SJSA1 (cell line): ENCODE measurements around the gene BAAT. TPM values are rescaled to one million over a fixed set of nuclear protein-coding genes. Genes with fewer than 3 reads are reported as not detected.

Source experiments
- DNase-seq, 2 experiments: peaks; one replicate each; pipeline ENCODE4 v3.0.0-alpha.2; 2015 to 2020; ENCODE audit warnings: low spot score in 2 of 2, low read depth in 1 of 2
- H3K27ac ChIP-seq: fragments of 250-450 bp; sonication (Bioruptor Pico); 2 replicates; pipeline ENCODE4 v1.5.1; 2020; ENCODE audit warnings: mild to moderate bottlenecking, moderate library complexity
- H3K27me3 ChIP-seq: fragments of 250-450 bp; sonication (Bioruptor Pico); replicated peaks from 2 replicates; pipeline ENCODE4 v1.5.1; 2020; ENCODE audit warnings: mild to moderate bottlenecking, moderate library complexity
- H3K36me3 ChIP-seq: fragments of 250-450 bp; sonication (Bioruptor Pico); 2 replicates; pipeline ENCODE4 v1.5.1; 2020; ENCODE audit warnings: mild to moderate bottlenecking
- H3K4me1 ChIP-seq: fragments of 250-450 bp; sonication (Bioruptor Pico); replicated peaks from 2 replicates; pipeline ENCODE4 v1.6.1; 2021; ENCODE audit warnings: mild to moderate bottlenecking
- H3K4me3 ChIP-seq: fragments of 250-450 bp; sonication (Bioruptor Pico); 2 replicates; pipeline ENCODE4 v1.5.1; 2020; ENCODE audit warnings: mild to moderate bottlenecking
- H3K9me3 ChIP-seq: fragments of 250-450 bp; sonication (Bioruptor Pico); replicated peaks from 2 replicates; pipeline ENCODE4 v1.5.1; 2020; ENCODE audit warnings: mild to moderate bottlenecking
- total RNA-seq: library from RNA; depleted of rRNA; stranded (reverse); fragments of >200 nt; shearing (Covaris generic); gene quantifications from 2 replicates; pipeline ENCODE4 v1.2.3, GENCODE V29; 2014

BAAT gene
- total RNA-seq, 1 experiment from 2014 or later, result not detected

DNA sequence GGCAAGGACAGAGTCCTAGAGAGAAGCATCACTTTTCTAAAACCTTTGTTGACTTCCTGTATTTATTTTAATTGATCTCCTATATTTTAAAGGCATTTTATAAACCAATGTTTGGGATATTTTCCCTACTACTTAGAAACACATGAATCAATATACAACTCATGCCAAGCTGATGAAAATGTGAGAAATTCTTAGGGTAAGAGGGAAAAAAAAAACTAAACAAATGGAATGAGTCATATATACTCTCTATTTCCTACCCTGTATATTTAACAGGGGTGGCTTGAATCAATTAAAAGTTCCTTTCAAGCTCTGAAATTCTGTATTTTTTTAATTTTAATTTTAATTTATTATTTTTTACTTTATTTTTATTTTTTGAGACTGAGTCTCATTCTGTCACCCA, 19.6 kb downstream of the BAAT start:
- H3K27me3 ChIP-seq, result no peaks in the 10 kb centered on the region
- DNase-seq, result no peak
- peaks cover 28% of the 10 kb centered on the region for H3K4me1 ChIP-seq
- no peaks in the 10 kb centered on the region for H3K36me3 ChIP-seq
- no peaks in the 10 kb centered on the region for H3K9me3 ChIP-seq
- H3K4me3 ChIP-seq, result no peak overlapping the region
- H3K27ac ChIP-seq, result peak overlapping the region; percentile 37; the same call in 1 of the 2 replicates

DNA sequence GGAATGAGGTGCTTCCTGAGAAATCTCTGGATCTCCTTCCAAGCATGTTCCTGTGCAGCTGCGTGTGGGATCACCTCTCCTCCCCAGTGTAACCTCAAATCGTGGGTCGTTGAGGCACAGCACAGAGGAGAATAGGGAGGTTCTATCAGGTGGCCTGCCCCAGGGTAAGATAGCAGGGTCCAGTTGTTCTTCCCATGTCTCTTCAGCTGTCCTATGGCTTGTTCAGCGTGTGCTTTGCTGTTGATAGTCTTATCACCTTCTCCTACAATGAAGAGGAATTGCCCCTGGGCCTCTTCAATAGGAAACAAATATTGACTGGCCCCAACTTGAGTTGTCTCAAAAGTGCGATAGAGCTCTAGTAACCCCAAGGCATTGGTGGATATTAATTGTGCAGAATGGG, 22.4 kb downstream of the BAAT start:
- DNase-seq, result no peak
- H3K27ac ChIP-seq, result no peak overlapping the region
- no peak overlapping the region for H3K4me3 ChIP-seq
- no peaks in the 10 kb centered on the region for H3K9me3 ChIP-seq
- H3K36me3 ChIP-seq, result no peaks in the 10 kb centered on the region
- peaks cover 18% of the 10 kb centered on the region for H3K4me1 ChIP-seq
- no peaks in the 10 kb centered on the region for H3K27me3 ChIP-seq

DNA sequence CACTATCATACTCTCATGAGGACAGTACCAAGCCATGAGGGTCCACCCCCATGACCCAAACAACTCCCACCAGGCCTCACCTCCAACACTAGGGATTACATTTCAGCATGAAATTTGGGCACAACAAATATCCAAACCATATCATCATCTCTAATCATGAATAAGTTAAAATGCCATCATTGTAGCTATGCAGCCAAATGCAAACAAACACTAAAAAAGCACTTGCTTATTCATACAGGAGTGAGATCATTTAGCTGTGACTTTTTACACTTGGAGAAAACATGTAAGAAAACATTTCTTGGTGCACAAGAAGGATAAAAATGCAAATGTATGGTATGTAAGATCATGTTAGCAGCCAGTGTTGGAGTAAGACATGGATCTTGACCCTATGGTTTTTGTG, 24.2 kb downstream of the BAAT start:
- Histone ChIP-seq H3K4me1 (peaks cover 10% of the 10 kb centered on the region), H3K4me3 (no peak overlapping the region), H3K27ac (no peak overlapping the region), H3K36me3 (no peaks in the 10 kb centered on the region), H3K27me3 (no peaks in the 10 kb centered on the region), H3K9me3 (no peaks in the 10 kb centered on the region)
- no peak for DNase-seq

DNA sequence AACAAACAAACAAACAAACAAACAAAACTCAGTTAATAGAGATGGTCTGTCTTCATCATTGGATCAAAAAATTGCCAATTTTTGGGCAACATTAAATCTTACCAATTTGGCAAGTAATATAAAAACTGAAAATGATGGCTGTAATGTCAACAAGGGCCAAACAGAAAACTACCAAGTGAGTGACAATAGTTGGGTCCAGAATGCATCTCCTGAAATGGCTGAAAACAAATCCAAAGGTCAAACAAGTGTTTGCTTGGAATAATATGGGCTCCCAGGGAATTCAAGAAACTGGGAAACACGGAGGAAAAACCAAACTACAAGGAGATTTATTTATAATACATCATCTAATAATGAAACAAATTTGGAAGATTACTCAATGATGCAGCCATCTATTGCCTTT, 25.1 kb downstream of the BAAT start:
- Histone ChIP-seq H3K36me3 (no peaks in the 10 kb centered on the region), H3K4me3 (no peak overlapping the region), H3K27ac (no peak overlapping the region), H3K4me1 (peaks cover 3% of the 10 kb centered on the region), H3K9me3 (no peaks in the 10 kb centered on the region), H3K27me3 (no peaks in the 10 kb centered on the region)
- no peak for DNase-seq

DNA sequence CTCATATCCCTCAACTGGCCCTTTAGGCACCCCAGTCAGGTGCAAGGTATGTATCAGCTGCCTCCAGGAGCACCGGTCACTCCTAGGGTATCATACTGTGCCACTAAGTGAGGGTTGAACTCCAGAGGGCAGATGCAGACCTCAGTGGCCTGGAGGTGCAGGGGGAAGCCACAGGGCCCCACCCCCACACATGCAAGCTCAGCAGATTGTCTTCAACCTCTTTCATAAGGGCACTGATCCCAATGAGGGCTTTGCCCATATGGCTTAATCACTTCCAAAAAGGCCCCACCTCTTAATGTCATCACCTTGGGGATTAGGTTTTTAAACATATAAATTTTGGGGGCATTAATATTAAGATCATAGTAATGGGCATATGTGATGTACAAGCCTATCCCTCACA, 28.2 kb downstream of the BAAT start:
- no peaks in the 10 kb centered on the region for H3K36me3 ChIP-seq
- H3K27ac ChIP-seq, result no peak overlapping the region
- no peak for DNase-seq
- H3K9me3 ChIP-seq, result no peaks in the 10 kb centered on the region
- H3K27me3 ChIP-seq, result no peaks in the 10 kb centered on the region
- no peak overlapping the region for H3K4me3 ChIP-seq
- H3K4me1 ChIP-seq, result no peaks in the 10 kb centered on the region

DNA sequence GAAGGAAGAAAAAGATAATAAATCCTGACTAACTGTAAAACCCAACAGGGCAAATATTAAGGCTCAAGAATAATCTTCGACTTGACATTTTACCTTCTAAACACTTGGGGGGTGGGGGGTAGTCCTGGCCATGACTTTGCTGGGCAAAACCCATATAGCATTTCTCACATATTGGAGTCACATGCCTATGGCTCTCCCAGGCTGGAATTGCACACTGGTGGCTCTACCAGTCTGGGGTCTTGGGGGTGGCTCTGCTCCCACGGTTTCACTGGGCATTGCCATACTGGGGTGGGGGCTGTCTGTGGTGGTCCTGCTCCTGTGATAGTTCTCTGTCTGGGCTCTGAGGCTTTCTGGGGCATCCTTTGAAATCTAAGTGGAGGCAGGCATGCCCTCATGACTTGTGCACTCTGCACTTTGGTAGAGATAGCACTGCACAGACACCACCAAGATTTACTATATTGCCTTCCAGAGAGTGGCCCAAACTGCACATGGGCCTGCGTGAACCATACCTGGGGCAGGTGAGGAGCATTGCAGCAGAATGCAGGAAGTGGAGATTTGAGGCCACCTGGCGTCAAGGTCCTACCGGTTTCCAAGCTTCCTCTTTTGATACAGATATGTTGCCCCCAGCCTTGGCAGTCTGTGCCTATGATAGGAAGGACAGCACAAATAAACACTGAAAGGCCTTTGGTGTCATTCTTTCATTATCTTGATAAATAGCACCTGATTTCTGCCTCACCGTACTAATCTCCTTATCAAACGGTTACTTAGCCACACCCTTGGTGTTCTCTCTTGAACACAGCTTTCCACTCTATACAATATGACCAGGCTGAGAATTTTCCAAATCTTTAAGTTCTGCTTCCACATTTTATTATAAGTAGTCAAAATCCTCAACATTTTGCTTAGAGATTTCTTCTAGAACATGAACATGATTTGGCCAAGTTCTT, 29.8 kb downstream of the BAAT start:
- no peaks in the 10 kb centered on the region for H3K9me3 ChIP-seq

DNA sequence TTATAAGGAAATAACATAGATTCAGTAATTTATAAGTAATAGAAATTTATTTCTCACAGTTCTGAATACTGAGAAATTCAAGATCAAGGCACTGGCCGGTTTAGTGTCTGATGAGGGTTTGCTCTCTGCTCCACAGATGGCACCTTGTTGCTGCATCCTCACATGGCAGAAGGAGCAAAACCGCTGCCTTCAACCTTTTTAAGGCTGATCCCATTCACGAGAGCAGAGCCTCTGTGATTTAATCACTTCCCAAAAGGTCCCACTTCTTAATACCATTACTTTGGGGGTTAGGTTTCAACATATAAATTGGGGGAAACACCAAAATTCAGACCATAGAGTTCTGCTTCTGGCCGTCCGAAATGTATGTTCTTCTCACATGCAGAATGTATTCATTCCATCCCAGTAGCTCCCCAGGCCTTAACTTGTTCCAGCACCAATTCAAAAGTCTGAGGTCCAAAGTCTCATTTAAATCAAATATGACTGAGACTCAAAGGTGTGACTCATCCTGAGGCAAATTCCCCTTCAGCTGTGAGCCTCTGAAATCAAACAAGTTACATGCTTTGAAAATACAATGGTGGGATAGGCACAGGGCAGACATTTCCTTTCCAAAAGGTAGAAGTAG, 30.6 kb downstream of the BAAT start:
- no peaks in the 10 kb centered on the region for H3K9me3 ChIP-seq
- H3K27me3 ChIP-seq, result no peaks in the 10 kb centered on the region
- H3K36me3 ChIP-seq, result no peaks in the 10 kb centered on the region
- no peak for DNase-seq
- no peaks in the 10 kb centered on the region for H3K4me1 ChIP-seq
- H3K4me3 ChIP-seq, result no peak overlapping the region
- H3K27ac ChIP-seq, result no peak overlapping the region

More for the DNA sequence above, 29.8 kb downstream of the BAAT start:
- Histone ChIP-seq H3K4me3 (no peak overlapping the region), H3K27ac (no peak overlapping the region), H3K36me3 (no peaks in the 10 kb centered on the region), H3K4me1 (no peaks in the 10 kb centered on the region), H3K27me3 (no peaks in the 10 kb centered on the region)
- no peak for DNase-seq

DNA sequence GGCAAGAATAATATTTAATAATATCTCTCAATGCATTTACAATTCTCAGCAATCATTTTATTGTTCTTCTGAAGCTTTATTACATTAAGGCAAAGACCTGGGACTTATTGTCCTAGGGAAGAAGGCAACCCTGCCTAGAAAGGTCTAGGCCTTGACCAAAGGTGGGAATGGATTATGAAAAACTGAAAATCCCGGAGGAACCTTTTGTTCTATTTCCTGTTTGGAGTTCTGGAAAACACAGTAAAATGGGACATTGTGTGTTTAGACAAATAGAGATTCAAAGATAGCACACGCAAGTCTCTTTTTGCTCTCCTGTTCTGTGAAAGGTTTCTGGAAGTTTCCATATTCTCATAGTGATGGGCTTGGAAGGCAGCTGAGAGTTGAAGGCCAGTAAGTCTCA, 31.1 kb downstream of the BAAT start:
- Histone ChIP-seq H3K36me3 (no peaks in the 10 kb centered on the region), H3K4me1 (no peaks in the 10 kb centered on the region), H3K27ac (no peak overlapping the region), H3K9me3 (no peaks in the 10 kb centered on the region), H3K27me3 (no peaks in the 10 kb centered on the region), H3K4me3 (no peak overlapping the region)
- DNase-seq, result no peak

DNA sequence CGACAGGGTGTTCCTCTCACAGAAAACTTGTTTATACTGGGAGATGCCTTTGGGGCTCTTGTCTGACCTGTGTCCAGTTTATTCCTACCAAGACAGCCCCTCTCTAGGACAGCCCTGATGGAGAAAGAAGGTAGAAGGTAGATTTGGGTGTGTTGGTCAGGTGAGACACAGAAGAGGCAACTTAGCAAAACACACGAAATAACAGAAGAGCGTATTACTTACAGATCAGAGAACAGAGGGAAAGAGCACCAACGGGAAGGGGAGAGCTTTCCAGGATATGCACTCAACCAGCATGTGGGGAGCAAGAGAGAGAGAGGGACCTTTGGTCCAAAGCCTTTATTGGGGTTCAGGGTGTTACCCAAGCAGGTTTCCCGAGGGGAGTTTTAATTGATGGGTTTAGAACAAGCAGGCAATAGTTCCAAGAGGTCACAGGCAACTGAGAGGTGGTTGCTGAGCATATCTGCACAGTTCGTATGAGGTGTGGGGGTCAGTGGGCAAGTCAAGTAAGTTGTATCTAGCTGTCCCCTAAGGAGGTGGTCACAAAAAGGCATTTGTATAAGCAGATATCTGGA, 31.8 kb downstream of the BAAT start:
- H3K27ac ChIP-seq, result no peak overlapping the region
- H3K4me1 ChIP-seq, result no peaks in the 10 kb centered on the region
- H3K4me3 ChIP-seq, result no peak overlapping the region
- H3K9me3 ChIP-seq, result no peaks in the 10 kb centered on the region
- no peaks in the 10 kb centered on the region for H3K27me3 ChIP-seq
- no peak for DNase-seq
- no peaks in the 10 kb centered on the region for H3K36me3 ChIP-seq

DNA sequence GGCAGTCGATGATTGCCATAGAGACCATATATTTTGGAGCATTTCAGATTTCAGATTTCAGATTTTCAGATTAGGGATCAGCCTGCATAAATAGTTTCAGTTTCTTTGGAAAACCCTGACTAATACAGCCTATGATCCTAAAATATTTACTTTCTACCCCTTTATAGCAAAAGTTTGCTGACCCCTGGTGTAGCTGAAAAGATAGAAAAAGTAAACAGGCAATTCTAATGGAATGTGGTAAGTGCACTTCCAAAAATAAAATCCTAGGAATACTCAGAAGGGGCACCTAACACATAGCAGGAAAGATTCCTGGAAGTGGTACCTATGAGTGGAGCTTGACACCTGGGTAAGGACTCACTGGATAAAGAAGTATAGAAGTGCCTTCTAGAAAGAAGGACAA, 34.5 kb downstream of the BAAT start:
- no peak for DNase-seq
- no peak overlapping the region for H3K4me3 ChIP-seq
- no peaks in the 10 kb centered on the region for H3K4me1 ChIP-seq
- H3K9me3 ChIP-seq, result no peaks in the 10 kb centered on the region
- no peaks in the 10 kb centered on the region for H3K27me3 ChIP-seq
- no peaks in the 10 kb centered on the region for H3K36me3 ChIP-seq
- no peak overlapping the region for H3K27ac ChIP-seq

DNA sequence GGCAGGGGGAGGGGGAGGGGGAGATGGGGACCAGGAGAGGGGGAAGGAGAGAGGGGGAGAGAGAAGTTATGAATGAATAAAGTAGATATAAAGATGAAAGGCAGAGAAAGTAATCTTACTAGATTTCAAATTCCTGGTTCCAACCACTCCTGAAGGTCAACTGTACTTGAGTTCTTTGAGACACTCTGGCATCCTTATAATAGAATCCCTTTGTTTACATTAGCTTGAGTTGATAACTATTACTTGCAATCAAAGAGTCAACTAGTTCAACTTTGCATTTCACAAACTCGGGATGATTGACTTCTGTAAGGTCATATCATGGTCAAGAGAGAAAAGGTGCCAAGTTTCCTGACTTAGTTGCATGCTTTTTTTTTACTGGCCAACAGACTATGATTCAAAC, 42.2 kb downstream of the BAAT start:
- DNase-seq, result no peak
- Histone ChIP-seq H3K36me3 (no peaks in the 10 kb centered on the region), H3K27me3 (no peaks in the 10 kb centered on the region), H3K27ac (no peak overlapping the region), H3K9me3 (no peaks in the 10 kb centered on the region), H3K4me1 (no peaks in the 10 kb centered on the region), H3K4me3 (no peak overlapping the region)

DNA sequence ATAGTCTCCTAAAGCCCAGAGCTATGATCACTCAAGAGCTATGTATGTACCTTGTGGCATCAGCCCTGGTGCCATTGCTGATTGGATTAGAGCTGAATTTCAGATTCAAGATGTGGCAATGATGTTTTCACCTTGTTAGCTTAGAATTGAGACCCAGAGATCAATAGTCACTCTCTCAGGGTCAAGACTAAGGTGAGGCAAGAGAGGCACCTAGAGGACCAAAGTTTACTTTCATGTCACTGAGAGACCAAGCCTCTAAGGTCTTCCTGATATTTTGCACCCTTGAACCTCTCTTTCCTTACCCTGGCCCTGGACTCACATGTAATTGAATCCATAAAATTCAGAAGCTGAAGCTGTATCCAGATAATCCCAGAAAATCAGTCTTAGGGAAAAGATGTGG, 42.8 kb downstream of the BAAT start:
- Histone ChIP-seq H3K27ac (no peak overlapping the region), H3K27me3 (no peaks in the 10 kb centered on the region; the same call in 1 of the 2 replicates), H3K9me3 (no peaks in the 10 kb centered on the region), H3K4me1 (no peaks in the 10 kb centered on the region), H3K36me3 (no peaks in the 10 kb centered on the region), H3K4me3 (no peak overlapping the region)
- DNase-seq, result no peak

DNA sequence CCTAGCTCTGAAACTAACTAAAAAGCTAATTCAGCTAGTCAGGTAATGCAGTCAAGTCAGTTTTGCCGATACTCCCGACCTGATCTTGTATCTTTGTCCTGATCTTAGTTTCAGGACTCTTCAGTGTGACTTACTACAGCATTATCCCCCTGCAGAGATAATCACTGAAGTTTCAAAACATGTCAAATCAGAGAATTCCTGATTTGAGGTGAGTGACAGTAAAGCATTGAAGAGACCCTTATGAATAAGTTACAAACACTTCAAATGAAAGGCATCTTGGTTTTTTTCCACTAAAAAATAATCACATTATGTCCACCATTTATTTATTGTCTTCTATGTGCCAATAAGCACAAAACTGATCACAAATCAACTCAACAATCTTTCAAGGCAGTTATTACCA, 47.6 kb downstream of the BAAT start:
- H3K4me3 ChIP-seq, result no peak overlapping the region
- no peaks in the 10 kb centered on the region for H3K9me3 ChIP-seq
- no peak for DNase-seq
- no peaks in the 10 kb centered on the region for H3K36me3 ChIP-seq
- no peaks in the 10 kb centered on the region; the same call in 1 of the 2 replicates for H3K27me3 ChIP-seq
- H3K4me1 ChIP-seq, result no peaks in the 10 kb centered on the region
- no peak overlapping the region for H3K27ac ChIP-seq

DNA sequence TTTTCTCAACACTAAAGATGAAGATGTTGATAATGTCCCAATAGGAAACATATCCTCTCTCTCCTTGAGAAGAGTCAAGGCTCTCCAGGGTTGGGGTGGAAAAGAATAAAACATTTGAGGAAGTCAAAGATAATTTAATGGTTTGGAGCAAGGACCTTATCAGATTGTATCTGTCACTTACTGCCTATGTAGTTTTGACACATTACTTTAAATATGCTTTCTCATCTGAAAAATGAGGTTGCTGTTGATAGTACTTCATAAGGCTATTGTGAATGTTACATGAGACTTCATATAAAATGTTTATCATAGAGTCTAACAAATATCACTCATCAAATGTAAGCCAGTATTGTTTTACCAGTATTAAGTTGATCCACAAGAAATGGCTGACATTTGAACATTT, 48.7 kb downstream of the BAAT start:
- no peak for DNase-seq
- H3K27ac ChIP-seq, result no peak overlapping the region

More for the DNA sequence above, 48.7 kb downstream of the BAAT start:
- Histone ChIP-seq H3K36me3 (no peaks in the 10 kb centered on the region), H3K27me3 (no peaks in the 10 kb centered on the region; the same call in 1 of the 2 replicates), H3K4me1 (no peaks in the 10 kb centered on the region), H3K9me3 (no peaks in the 10 kb centered on the region), H3K4me3 (no peak overlapping the region)
